ENCODE results near the gene VSTM2L.

VSTM2L gene

GRCh38 chr20:37971561-37972127, 68.7 kb downstream of the VSTM2L start:
- no peak for DNase-seq

GRCh38 chr20:37972256-37973058, 69.5 kb downstream of the VSTM2L start:
- no peak for DNase-seq

GRCh38 chr20:37973059-37973910, 70.4 kb downstream of the VSTM2L start:
- DNase-seq = no peak

DNA sequence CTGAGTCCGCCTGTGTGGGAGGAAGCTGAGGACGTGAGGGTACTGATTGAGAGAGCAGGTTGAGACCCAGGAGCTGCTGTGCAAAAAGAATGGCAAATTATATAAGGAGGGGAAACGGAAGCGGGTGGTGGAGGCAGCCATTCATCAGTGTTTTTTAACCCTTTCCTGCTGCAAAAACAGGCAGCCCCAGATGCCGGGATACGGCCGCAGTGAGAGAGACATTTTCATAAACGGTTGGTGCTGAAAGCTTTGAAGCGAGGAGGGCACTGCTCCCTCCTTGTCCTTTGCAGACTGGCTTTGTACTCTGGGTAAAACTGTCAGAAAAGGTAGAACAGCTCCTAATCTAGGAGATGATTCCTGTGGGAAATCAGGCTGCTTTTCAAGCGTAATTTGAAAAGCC, 74.0 kb downstream of the VSTM2L start:
- no peak for DNase-seq

- no peak for DNase-seq
Observed at GRCh38 chr20:37977338-37977737, 74.4 kb downstream of the VSTM2L start.

GRCh38 chr20:37977786-37978185, 74.9 kb downstream of the VSTM2L start:
- DNase-seq = no peak

DNA sequence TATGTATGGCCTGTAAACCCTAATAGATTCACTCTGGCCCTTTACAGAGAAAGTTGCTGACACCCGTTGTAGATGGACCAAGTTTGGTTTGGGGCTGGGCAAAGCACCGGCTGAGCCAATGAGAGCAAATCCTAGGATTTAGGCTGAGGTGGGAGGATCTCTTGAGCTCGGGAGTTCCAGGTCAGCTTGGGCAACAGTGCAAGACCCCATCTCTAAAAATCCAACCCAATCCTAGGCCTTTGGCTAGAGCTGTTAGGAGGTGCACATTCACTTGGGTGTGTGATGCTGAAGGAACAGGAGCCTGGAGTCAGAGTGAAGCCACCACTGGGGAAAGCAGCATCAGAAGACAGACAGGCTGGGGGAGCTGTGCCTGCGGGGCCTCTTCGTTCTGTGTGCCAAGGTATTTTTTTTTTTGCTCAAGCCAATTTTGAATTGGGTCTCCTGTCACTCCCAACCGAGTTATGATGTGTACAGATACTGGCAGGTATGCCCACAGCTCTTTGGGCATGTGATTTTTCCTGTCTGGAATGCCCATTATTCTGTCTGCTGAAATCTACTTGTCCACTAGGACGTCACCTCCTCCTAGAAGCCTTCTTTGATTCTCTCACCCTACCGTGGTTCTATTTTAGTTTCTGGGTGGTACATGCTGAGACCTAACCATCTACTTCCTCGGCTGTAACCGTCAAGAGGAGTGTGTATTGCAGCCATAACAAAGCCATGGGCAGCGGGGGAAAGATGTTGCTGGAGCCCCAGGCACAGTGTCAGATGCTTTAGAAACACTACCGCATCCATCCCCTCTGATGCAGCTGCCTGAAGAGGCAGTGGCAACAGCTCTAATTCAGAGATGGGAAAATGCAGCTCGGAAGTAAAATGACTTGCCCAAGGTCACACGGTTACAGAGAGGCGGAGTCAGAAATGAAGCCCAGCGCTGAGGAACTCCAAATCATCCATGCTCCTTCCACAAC, 76.4 kb downstream of the VSTM2L start:
- no peak for DNase-seq

GRCh38 chr20:37980383-37980782, 77.5 kb downstream of the VSTM2L start:
- DNase-seq = no peak

GRCh38 chr20:37980876-37981275, 77.9 kb downstream of the VSTM2L start:
- DNase-seq = no peak

DNA sequence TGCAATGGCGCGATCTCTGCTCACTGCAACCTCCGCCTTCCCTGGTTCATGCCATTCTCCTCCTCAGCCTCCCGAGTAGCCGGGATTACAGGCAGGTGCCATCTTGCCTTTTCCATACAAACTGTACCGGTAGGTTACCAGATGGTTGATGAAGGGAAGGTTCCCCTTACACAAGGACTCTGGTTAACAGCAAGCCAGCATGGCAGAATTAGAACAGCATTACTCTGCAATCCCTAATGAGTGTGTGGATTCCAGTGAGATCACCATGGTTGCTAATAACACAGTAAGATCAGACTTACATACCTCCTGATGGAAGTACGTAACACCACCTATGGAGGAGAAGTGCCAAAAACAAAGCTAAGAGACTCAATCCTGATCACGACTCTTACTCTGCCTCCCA, 78.6 kb downstream of the VSTM2L start:
- DNase-seq = no peak

DNA sequence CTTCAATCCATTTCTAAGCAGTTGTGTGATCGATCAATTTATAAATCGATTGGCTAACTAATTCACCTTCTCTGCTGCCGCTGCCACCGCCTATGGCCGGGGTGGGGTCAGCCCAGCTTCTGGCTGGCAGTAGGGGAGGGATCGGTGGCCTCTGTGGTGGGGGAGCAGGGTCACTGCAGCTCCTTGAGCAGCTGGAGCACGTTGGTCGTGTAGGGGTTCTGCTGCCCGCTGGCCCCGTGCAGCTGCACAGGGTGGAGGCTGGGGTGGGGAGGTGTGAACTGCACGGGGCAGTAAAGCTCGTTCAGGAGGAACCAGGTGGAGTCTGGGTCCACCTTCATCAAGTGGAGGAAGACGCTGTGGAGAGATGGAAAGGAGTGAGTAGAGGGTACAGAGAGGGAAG, 80.4 kb downstream of the VSTM2L start:
- DNase-seq = no peak

GRCh38 chr20:37984018-37984785, 81.3 kb downstream of the VSTM2L start:
- DNase-seq = no peak

DNA sequence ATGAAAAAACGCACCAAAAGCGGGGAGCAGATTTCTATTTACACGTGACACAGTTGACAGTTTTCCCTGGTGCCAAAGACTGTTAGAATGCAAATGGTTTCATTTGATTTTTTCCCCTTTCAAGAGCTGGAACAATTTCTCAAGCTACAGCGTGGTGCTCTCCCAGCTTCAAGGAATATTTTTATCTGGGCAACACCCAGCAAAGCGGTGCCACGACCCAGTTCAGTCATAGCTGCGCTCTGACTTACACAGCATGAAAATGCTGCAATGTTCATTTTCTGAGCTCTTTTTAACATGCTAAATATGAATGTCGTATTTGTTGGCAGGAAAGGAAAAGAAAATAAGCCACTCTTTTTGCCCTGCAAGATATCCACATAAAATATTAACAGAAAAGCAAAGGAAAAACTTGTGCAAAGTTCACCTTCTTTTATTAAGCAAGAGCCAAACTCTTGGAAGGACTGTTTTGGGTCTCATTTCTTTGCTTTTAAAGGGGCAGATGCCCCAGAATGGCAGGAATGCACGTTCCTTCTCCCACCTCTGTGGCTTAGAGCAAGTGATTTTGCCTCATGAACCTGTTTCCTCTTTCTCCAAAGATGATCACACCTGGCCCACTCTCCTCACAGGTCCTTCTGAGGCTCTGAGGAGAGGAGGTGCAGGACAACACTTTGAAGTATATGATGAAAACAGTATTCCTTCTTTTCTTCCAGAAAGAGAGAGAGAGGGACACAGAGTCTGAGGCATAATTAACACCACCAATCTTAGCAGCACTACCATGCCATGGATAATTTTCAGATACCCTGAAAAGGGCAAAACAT, 83.3 kb downstream of the VSTM2L start:
- DNase-seq = no peak

DNA sequence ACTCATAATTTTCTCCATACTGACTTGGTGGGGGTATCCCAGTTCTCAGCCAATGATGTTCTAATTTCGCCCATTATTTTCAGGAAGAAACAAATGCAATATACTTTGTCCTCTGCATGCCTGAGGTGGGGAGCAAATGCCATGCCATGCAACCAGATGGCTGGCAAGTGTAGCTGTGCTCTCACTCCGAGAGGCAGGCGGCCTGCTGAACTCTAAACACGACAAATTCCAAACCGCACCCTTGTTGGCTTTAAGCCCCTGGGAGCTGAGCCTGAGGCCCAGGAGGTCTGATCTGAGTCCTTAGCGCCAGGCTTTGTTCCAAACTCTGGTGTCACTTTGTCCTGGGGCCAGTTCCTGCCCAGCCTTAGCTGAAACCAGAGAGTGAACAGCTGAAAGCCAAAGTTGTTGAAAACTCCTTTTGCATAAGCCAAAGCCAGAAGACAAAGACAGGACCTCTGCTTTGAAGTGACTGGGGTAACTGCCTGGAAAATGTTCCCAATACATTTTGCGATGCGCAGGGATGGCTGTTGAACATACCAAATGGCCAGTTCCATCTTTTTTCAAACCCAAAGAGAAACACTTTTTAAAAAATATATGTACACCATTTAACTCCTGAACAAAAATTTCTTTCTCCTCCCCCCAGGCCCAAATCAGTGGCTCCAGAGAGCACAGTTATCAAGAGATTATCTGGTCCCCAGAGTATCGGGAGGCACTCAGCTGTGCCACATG, 84.1 kb downstream of the VSTM2L start:
- DNase-seq = no peak

DNA sequence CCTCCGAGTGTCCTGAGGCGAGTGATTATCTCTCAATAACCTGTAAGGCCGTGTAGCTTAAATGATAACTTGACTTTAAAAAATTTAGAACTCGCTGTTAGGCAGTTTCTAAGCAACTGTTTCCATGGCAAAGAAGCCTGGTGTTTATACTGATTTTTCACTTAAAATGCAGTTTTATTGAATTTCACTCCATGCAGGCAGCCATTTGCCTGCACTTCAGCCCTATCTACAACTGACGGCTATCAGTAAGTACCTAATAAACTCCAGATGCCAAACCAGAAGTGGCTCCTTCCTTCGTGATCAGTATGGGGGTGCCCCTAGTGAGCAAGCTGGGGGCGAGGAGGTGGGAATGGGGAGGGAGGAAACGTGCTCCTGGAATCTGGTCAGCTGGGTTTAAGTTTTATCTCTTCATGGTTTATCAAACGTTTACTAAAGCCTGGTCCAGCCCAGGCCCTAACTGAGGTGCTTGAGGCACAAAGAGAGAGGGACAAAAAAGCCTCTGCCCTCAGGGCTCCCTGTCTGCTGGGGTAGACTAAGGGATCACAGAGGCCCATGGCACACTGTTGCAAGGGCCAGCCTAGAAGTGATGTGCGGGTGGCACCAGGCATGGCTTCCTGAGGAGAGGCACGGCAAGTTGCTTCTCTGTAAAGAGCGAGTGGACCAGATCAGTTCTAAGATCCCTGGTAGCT, 84.8 kb downstream of the VSTM2L start:
- DNase-seq = no peak

- DNase-seq = no peak
Observed at GRCh38 chr20:37988306-37988954, 85.5 kb downstream of the VSTM2L start.

- DNase-seq = no peak
Observed at GRCh38 chr20:37989601-37990295, 86.8 kb downstream of the VSTM2L start.

DNA sequence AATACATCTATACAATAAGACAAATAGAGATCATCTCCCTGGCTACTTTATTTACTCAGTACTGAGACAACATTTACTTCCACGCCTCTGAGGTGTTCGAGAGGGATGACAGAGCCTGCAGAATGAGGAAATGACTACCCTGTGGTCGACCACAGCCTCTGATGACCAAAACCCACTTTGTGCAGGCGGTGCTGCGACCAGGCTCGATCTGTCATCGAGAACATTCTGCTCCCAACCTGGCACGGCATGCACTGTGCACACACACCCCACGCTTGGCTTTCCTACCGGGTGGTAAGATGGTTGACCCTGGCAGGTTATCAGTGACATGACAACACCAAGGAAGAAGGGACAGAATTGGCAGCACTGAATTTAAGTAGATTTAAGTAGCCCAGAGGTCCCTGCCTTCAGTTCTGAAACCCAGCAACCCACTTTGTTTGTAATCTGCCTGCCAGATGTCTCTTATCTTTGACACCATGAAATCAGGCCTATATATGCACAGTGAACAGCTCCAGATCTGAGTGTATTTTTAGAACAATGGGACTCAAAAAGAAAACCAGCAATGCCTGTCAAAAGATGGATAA, 87.7 kb downstream of the VSTM2L start:
- peak; percentile 44 to 78 for DNase-seq

All from CD4-positive, alpha-beta T cell treated with Interleukin-4 for 1 hour (primary cell).